ENCODE data around the gene NSUN7.
A peak's percentile ranks its signal among the peaks of the same experiment; 100 is the strongest.

NSUN7 gene

DNA sequence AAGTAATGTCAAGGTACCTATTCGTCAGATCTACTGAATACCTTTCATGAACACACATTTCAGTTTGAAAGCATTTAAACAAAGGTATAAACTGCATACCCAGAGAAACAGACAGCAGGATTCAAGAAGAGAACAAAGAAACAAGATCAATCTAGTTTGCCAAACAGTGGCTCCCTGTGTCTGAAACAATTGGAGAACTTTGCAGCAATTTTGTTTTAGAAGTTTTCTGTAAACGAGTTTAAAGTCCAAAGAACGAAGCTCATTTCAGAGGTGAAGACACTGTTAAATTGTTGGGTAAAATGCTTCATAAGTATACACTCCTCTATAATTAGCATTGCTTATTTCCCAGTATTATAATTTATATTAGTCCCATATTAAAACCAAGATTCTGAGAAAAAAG is 21.4 kb upstream of the NSUN7 start:
- Mint-ChIP-seq H3K27ac (no peak overlapping the region), H3K9me3 (ENCODE audit: low read depth) (no peaks in the 10 kb centered on the region), H3K36me3 (no peaks in the 10 kb centered on the region), H3K4me3 (no peak overlapping the region), H3K27me3 (peaks cover 2% of the 10 kb centered on the region), H3K4me1 (ENCODE audit: low read depth) (peaks cover 6% of the 10 kb centered on the region)

DNA sequence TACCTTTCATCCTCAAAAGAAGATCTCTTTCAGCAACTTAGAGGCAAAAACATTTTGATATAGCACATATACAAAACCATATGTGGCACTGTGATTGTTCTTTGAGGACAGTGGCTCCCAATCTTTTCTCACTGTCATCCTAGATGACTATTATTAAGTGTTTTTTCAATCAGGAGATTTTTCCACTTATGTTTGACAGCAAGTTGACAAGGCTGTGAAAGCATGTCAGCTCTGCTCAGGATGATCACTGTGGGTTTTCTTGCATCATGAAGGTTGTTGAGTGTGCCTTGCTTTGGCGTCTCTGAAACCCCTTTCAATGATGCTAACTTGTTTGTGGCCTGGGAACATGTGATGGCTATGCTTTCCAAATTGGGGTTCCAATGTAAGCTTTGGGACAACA is 20.2 kb upstream of the NSUN7 start:
- Mint-ChIP-seq H3K4me3 (no peak overlapping the region), H3K36me3 (no peaks in the 10 kb centered on the region), H3K4me1 (ENCODE audit: low read depth) (peaks cover 6% of the 10 kb centered on the region), H3K27ac (no peak overlapping the region), H3K9me3 (ENCODE audit: low read depth) (no peaks in the 10 kb centered on the region), H3K27me3 (peaks cover 2% of the 10 kb centered on the region)

DNA sequence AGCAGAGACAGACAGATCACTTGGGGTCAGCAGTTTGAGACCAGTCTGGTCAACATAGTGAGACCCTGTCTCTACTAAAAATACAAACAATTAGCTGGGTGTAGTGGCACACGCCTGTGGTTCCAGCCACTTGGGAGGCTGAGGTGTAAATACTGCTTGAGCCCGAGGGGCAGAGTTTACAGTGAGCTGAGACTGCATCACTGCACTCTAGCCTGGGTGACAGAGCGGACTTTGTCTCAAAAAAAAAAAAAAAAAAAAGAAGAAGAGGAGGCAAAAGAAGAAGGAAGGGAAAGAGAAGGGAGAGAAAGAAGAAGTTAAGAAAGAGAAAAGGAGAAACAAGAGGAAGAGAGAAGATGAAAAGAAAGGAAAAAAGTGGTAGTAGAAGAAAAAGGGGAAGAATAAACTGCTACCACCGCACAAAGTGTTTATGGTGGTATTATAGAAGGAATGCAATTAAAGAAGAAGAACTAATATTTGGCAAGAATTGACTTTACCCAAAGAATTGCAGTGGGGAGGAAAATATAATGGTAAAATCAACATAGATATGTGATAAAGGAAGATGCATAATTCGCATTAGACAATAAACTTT is 19.6 kb upstream of the NSUN7 start:
- peaks cover 6% of the 10 kb centered on the region for H3K4me1 Mint-ChIP-seq (ENCODE audit: low read depth)
- H3K4me3 Mint-ChIP-seq: no peak overlapping the region
- peaks cover 2% of the 10 kb centered on the region for H3K27me3 Mint-ChIP-seq
- H3K27ac Mint-ChIP-seq: no peak overlapping the region
- H3K9me3 Mint-ChIP-seq (ENCODE audit: low read depth): no peaks in the 10 kb centered on the region
- H3K36me3 Mint-ChIP-seq: no peaks in the 10 kb centered on the region

DNA sequence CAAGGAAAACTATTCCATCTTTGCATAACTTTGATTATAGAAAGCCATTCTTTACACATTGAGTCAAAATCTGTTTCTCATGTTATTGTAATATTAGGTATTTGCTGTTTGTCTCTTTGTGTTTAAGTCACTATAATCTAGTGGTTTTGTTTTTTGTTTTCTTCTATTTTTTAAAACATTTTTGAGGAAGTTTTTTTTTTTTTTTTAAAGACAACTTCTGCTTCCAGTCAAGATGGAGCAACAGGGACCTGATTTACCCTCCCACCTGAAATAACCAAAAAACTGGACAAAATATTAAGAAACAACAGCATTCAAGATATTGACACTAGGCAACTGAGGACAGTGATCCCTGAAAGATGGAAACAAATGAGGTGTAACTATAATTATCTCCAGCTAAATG is 18.4 kb upstream of the NSUN7 start:
- peaks cover 6% of the 10 kb centered on the region for H3K4me1 Mint-ChIP-seq (ENCODE audit: low read depth)
- H3K36me3 Mint-ChIP-seq: no peaks in the 10 kb centered on the region

DNA sequence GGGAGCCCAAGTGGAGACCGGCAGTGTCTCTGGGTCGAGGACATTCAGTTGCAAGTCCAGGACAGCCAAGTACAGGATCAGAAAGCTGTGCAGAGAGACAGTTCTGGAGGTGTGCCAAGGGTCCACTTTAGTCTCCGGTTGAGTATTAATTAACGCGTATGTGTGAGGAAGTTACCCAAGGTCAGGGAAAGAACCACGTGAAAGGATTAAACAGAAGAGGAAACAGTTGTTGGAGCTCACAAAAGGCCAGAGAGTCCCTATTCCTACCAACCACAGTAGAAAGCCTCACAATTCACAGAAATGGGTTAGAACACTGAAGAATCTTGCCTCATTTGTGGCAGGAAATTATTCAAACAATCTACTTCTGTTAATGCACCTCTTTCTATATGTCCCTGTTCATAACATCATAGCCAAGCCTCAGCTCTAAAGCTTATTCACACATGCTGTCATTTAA is 17.9 kb upstream of the NSUN7 start:
- no peaks in the 10 kb centered on the region for H3K9me3 Mint-ChIP-seq (ENCODE audit: low read depth)
- H3K4me1 Mint-ChIP-seq (ENCODE audit: low read depth): peaks cover 6% of the 10 kb centered on the region
- H3K27ac Mint-ChIP-seq: no peak overlapping the region
- H3K36me3 Mint-ChIP-seq: no peaks in the 10 kb centered on the region
- no peak overlapping the region for H3K4me3 Mint-ChIP-seq
- H3K27me3 Mint-ChIP-seq: peaks cover 3% of the 10 kb centered on the region

More for the DNA sequence above, 18.4 kb upstream of the NSUN7 start:
- no peaks in the 10 kb centered on the region for H3K9me3 Mint-ChIP-seq (ENCODE audit: low read depth)
- no peak overlapping the region for H3K4me3 Mint-ChIP-seq
- H3K27me3 Mint-ChIP-seq: peaks cover 3% of the 10 kb centered on the region
- H3K27ac Mint-ChIP-seq: no peak overlapping the region

DNA sequence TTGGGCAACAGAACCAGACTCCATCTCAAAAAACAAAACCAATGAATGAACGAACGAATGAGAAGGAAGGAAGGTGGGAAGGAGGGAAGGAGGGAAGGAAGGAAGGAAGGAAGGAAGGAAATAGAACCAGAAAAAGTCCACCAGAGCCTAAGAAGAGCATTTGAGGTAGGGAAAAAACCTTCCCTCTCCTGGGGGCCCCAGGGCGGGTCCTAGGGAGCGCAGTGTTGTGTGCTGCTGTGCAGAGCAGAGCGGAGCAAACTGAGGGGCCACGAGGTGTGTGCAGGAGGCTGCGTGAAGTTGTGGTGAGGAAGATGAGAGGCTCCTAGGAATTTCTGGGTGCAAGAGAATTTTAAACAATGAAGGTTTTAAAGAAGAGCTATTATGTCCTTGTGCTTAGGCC is 16.0 kb upstream of the NSUN7 start:
- Mint-ChIP-seq H3K9me3 (ENCODE audit: low read depth) (no peaks in the 10 kb centered on the region), H3K27ac (no peak overlapping the region), H3K27me3 (peaks cover 3% of the 10 kb centered on the region), H3K4me1 (ENCODE audit: low read depth) (peaks cover 6% of the 10 kb centered on the region), H3K36me3 (no peaks in the 10 kb centered on the region), H3K4me3 (no peak overlapping the region)

DNA sequence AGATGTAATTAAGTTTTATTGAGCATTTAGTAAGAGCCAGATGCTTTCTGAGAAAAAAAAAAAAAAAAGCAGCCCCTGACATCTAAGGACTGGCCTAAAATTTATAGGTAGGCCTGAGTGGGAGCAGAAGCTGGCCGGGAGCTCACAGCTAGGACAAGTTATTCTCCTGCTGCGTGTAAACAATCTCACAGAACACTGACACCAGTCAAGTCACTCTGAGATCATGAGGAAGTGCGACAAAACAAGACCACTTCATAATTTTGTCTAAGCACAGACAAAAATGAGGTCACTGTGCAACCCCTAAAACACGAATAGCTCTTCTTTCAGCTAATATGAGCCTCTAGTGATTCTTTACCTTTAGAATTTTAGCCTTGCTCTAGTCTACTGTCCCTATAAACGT is 15.3 kb upstream of the NSUN7 start:
- Mint-ChIP-seq H3K27ac (no peak overlapping the region), H3K4me3 (no peak overlapping the region), H3K9me3 (ENCODE audit: low read depth) (no peaks in the 10 kb centered on the region), H3K27me3 (peaks cover 3% of the 10 kb centered on the region), H3K36me3 (no peaks in the 10 kb centered on the region), H3K4me1 (ENCODE audit: low read depth) (peaks cover 6% of the 10 kb centered on the region)

DNA sequence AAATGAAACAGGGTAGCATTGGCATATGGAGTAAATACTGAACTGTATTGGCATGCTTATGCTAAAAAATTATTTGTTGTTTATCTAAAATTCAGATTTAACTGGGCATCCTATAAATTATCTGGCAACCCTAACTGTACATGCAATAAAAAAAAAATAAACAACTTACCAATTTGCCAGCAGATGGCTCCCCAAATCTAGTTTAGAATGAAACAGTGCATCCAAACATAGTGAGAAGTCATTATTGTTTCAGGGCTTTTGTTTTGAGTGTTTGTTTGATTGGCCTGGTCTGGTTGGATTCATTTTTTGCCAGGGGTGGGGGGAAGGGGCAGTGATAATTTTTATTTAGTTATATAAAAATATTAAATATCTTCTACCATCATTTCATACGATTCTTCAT is 12.8 kb upstream of the NSUN7 start:
- Mint-ChIP-seq H3K9me3 (ENCODE audit: low read depth) (no peaks in the 10 kb centered on the region), H3K27ac (no peak overlapping the region), H3K4me1 (ENCODE audit: low read depth) (peaks cover 2% of the 10 kb centered on the region), H3K27me3 (peaks cover 3% of the 10 kb centered on the region), H3K36me3 (no peaks in the 10 kb centered on the region), H3K4me3 (no peak overlapping the region)

DNA sequence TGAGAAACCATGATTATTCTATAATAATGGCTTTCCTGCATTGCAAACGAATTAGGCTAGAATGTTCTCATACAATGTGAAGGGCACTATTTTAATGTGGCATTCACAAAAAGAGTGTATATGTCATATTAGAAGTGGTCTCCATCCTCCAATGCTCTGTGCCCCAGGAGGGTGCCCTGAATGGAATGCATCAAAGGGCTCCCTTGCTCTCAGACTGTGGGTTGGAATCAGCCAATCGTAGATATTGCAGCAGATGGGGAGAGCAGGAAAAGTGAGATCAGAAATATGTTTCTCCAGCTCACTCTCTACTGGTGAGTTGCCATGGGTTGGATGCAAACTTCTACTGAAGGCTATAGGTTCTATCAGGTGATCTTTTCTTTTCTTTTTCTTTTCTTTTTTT is 11.9 kb upstream of the NSUN7 start:
- Mint-ChIP-seq H3K27me3 (peaks cover 3% of the 10 kb centered on the region), H3K27ac (no peak overlapping the region), H3K9me3 (ENCODE audit: low read depth) (no peaks in the 10 kb centered on the region)

DNA sequence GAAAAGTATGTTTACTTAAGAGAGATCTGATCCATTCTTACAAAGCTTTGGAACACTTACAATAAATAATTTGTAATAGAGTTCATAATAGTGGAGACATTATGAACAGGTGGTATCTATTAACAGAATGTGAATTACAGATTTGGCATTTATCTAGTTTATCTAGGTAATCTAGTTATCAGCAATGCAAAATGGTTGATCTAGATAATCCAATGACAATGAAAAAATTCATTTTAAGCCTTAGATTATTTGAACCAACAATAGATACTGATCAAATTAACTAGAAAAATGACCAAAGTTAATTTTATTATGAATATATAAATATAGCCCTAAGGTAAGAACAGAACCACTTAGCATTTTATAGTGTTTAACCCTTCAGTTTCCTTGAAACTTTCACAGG is 10.4 kb upstream of the NSUN7 start:
- Mint-ChIP-seq H3K27ac (no peak overlapping the region), H3K4me1 (ENCODE audit: low read depth) (peaks cover 3% of the 10 kb centered on the region), H3K36me3 (no peaks in the 10 kb centered on the region), H3K9me3 (ENCODE audit: low read depth) (no peaks in the 10 kb centered on the region), H3K27me3 (peaks cover 3% of the 10 kb centered on the region), H3K4me3 (no peak overlapping the region)

More for the DNA sequence above, 11.9 kb upstream of the NSUN7 start:
- Mint-ChIP-seq H3K4me3 (no peak overlapping the region), H3K4me1 (ENCODE audit: low read depth) (no peaks in the 10 kb centered on the region), H3K36me3 (no peaks in the 10 kb centered on the region)

DNA sequence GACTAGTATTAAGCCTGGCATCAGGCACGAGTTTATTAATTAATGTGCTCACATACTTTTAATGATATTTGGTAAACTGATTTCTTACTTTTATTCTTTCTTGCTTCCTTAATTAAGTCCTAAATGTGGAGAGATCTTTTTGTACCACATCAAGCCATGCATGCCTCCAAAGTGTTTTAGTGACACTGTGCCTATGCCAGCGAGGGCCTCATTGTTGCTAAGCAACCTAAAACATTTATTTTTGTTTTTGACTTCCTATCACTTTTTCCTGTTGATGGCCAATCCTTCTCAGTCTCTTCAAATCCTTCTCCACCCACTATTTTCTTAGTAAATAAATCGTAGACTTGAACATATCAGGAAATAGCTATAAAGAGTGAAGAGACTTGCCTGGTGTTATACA is 5.5 kb upstream of the NSUN7 start:
- Mint-ChIP-seq H3K4me1 (ENCODE audit: low read depth) (peaks cover 4% of the 10 kb centered on the region), H3K9me3 (ENCODE audit: low read depth) (no peaks in the 10 kb centered on the region), H3K4me3 (no peak overlapping the region), H3K27me3 (no peaks in the 10 kb centered on the region), H3K27ac (no peak overlapping the region), H3K36me3 (no peaks in the 10 kb centered on the region)

DNA sequence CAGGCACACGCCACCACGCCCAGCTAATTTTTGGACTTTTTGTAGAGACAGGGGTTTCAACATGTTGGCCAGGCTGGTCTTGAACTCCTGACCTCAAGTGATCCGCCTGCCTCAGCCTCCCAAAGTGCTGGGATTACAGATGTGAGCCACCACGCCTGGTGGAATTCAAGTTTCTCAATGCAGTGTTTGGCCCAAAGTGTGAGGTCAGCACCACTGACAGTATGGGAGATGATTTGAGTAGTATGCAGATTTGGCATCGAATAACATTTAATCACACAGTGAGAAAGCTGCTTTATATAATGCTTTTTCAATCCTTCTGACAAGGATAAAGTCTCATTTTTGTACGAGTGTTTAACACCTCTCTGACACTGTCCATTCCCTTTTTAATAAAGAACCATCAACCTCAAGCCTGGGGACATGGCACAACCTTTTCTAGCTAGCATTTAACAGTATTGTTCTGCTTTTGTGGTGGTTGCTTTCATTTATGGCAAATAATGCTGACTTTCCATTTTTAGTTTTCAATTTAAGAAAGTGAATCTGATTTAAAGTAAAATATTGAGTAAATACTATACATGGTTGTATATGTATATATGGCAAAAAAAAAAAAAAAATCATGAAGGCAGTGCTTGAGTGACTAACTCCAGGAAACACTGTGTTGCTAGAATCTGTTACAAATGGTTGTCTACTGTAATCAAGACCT is 4.3 kb upstream of the NSUN7 start:
- H3K4me3 Mint-ChIP-seq: no peak overlapping the region
- H3K27me3 Mint-ChIP-seq: peaks cover 1% of the 10 kb centered on the region
- H3K27ac Mint-ChIP-seq: no peak overlapping the region
- no peaks in the 10 kb centered on the region for H3K9me3 Mint-ChIP-seq (ENCODE audit: low read depth)
- H3K4me1 Mint-ChIP-seq (ENCODE audit: low read depth): peaks cover 5% of the 10 kb centered on the region
- no peaks in the 10 kb centered on the region for H3K36me3 Mint-ChIP-seq

DNA sequence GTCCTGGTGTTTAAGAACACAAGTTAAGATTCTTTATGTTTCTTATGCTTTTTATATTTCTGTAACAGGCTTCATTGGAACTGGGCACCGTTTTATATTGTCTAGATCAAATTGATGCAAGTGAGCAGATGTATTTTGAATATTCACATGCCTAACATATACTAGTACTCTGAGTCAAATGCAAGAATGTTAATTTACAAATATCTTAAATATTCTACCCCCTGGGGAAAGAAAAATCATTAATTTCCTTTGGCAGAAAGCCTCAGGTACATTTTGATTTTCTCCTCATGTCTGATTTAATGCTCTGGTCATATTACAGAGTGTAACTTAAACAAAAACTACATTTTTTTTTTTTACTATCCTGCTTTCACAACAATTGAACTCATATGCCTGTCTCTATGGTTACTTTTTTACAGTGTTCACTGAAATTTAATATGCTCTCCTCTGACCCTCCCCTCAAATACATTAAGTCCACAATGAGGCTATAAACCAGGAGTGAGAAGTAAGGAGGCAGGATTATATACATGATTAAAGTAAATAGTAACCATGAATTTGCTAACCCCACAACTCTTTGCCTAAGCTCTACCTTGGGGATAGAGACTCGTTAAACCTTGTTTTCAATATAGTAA is 2.4 kb upstream of the NSUN7 start:
- Mint-ChIP-seq H3K9me3 (ENCODE audit: low read depth) (no peaks in the 10 kb centered on the region), H3K27ac (no peak overlapping the region), H3K4me1 (ENCODE audit: low read depth) (peaks cover 10% of the 10 kb centered on the region), H3K4me3 (no peak overlapping the region), H3K36me3 (no peaks in the 10 kb centered on the region), H3K27me3 (peaks cover 11% of the 10 kb centered on the region)

DNA sequence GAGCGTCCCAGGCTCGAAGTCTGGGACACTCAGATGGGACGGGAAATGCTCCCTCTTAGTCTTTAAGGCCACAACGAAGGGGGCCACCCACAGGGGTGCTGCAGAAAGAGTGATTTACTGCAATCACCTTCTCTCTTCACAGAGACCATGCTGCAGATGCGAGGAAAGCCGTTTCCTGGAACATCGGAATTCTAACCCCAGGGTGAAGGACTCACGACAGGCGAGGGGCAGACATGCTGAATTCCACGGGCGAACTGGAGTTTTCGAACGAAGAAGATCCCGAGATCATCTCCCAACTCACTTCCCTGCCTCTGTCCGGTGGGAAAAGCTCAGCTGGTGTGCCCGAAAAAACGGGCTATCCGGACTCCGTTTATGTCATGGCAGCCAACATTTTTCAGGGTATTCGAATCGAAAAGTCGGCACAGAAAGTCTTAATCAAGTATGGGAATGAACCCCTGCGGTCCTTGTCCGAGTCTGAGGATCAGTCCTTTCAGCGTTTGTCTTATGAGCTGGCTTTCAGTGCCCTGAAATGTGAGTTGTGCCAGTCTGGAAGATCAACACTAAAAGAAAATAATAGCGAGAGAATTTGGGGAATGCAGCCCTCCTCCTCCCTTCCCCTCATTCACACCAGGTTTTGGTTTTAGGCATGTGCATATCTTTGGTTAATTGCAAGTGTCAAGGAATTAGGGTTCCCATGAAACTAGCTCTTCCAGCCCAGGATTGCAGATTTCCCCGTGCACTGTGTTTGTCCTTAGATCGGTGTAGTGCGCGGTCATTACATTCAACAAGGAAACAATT is 905 bp downstream of the NSUN7 start:
- Mint-ChIP-seq H3K4me3 (peak overlapping the region; percentile 72), H3K4me1 (ENCODE audit: low read depth) (peaks cover 6% of the 10 kb centered on the region), H3K27me3 (peaks cover 15% of the 10 kb centered on the region), H3K36me3 (no peaks in the 10 kb centered on the region), H3K9me3 (ENCODE audit: low read depth) (no peaks in the 10 kb centered on the region), H3K27ac (no peak overlapping the region)

DNA sequence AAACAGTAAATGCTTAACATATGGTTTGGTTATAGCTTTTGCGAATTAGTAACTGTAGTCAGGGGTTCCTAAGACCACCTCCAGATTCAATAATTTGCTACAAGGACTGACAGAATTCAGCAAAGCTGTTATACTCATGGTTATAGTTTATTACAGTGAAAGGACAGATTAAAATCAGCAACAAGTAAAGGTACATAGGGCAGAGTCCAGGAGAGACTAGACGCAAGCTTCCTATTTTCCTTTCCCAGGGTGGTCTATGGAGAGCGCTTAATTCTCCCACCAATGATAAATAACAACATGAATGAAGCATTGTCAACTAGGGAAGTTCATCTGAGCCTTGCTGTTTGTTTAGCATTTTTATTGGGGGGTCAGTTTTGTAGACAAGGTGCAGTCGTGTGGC is 5.9 kb downstream of the NSUN7 start:
- Mint-ChIP-seq H3K27ac (no peak overlapping the region), H3K27me3 (peaks cover 12% of the 10 kb centered on the region), H3K4me1 (ENCODE audit: low read depth) (peaks cover 4% of the 10 kb centered on the region), H3K9me3 (ENCODE audit: low read depth) (no peaks in the 10 kb centered on the region), H3K36me3 (no peaks in the 10 kb centered on the region), H3K4me3 (no peak overlapping the region)

Data from activated naive CD8-positive, alpha-beta T cell (primary cell).